GM23338 (cell line): ENCODE measurements around the gene IRAK2. TPM values are rescaled to one million over a fixed set of nuclear protein-coding genes. Genes with fewer than 3 reads are reported as not detected.

ENCODE experiments used
- ATAC-seq: fragments of 200-7000 bp; cut with Tn5 transposase; 3 replicates; pipeline ENCODE4 v1.9.1; 2020
- DNase-seq: peaks from one replicate; pipeline ENCODE4 v3.0.0-alpha.2; 2015; ENCODE audit warnings: low spot score
- H2AFZ ChIP-seq: fragments of 200-600 bp; sonication (generic); 2 replicates; pipeline ENCODE4 v1.8.0; 2016; ENCODE audit warnings: antibody characterized with exemption, mild to moderate bottlenecking, moderate library complexity
- H3F3A ChIP-seq: fragments of 200-600 bp; sonication (generic); replicated peaks from 2 replicates; pipeline ENCODE4 v1.8.0; 2017; ENCODE audit warnings: antibody characterized with exemption, mixed run types, low read depth
- H3K27ac ChIP-seq: fragments of 200-600 bp; sonication (generic); 2 replicates; pipeline ENCODE4 v1.6.1; 2016; ENCODE audit warnings: low read depth
- H3K27me3 ChIP-seq: fragments of 200-600 bp; sonication (generic); 2 replicates; pipeline ENCODE4 v1.8.0; 2016; ENCODE audit warnings: mild to moderate bottlenecking, mixed run types, moderate library complexity; ENCODE audit not compliant: insufficient read depth
- H3K36me3 ChIP-seq: fragments of 200-600 bp; sonication (generic); 2 replicates; pipeline ENCODE4 v1.8.0; 2016; ENCODE audit warnings: mild to moderate bottlenecking; ENCODE audit not compliant: insufficient read depth
- H3K4me1 ChIP-seq: fragments of 200-600 bp; sonication (generic); 2 replicates; pipeline ENCODE4 v1.8.0; 2016; ENCODE audit warnings: mild to moderate bottlenecking, moderate library complexity; ENCODE audit not compliant: insufficient read depth
- H3K4me2 ChIP-seq: fragments of 200-600 bp; sonication (generic); 2 replicates; pipeline ENCODE4 v1.7.1; 2017; ENCODE audit warnings: mixed run types
- H3K4me3 ChIP-seq: fragments of 200-600 bp; sonication (generic); 2 replicates; pipeline ENCODE4 v1.6.1; 2016; ENCODE audit warnings: mixed run types
- H3K79me2 ChIP-seq: fragments of 200-600 bp; sonication (generic); replicated peaks from 2 replicates; pipeline ENCODE4 v1.8.0; 2017; ENCODE audit warnings: mild to moderate bottlenecking; ENCODE audit not compliant: insufficient read depth
- H3K9me2 ChIP-seq: fragments of 200-600 bp; sonication (generic); 2 replicates; pipeline ENCODE4 v1.8.0; 2017; ENCODE audit not compliant: insufficient read depth
- H4K20me1 ChIP-seq: fragments of 200-600 bp; sonication (generic); replicated peaks from 2 replicates; pipeline ENCODE4 v1.8.0; 2017; ENCODE audit warnings: mild to moderate bottlenecking; ENCODE audit not compliant: insufficient read depth
- H3K27ac Mint-ChIP-seq: 2 replicates; pipeline ENCODE4 v1.8.0; 2020; ENCODE audit warnings: inconsistent platforms, mild to moderate bottlenecking, moderate library complexity, mixed read lengths
- H3K27me3 Mint-ChIP-seq: 3 replicates; pipeline ENCODE4 v1.8.0; 2022; ENCODE audit warnings: low read depth, mild to moderate bottlenecking, moderate library complexity, mixed read lengths, inconsistent platforms; ENCODE audit not compliant: insufficient read depth, poor library complexity
- H3K36me3 Mint-ChIP-seq: 3 replicates; pipeline ENCODE4 v1.8.0; 2021; ENCODE audit warnings: low read depth, mild to moderate bottlenecking, inconsistent platforms, moderate library complexity, mixed read lengths
- H3K4me1 Mint-ChIP-seq: 3 replicates; pipeline ENCODE4 v1.8.0; 2020; ENCODE audit warnings: mild to moderate bottlenecking, inconsistent platforms, mixed read lengths
- H3K4me3 Mint-ChIP-seq: 3 replicates; pipeline ENCODE4 v1.8.0; 2021; ENCODE audit warnings: moderate library complexity, mild to moderate bottlenecking, inconsistent platforms, mixed read lengths
- H3K9me3 Mint-ChIP-seq: 3 replicates; pipeline ENCODE4 v1.8.0; 2020; ENCODE audit warnings: moderate library complexity, mild to moderate bottlenecking, inconsistent platforms, mixed read lengths
- CREB1 ChIP-seq: fragments of 250-450 bp; sonication (Bioruptor Pico); IDR thresholded peaks from 2 replicates; pipeline ENCODE4 v1.5.0; 2020; ENCODE audit warnings: low read depth, mild to moderate bottlenecking, moderate library complexity
- CTCF ChIP-seq, 2 experiments: fragments of 200-600 bp in 1 of 2; sonication (generic) in 1 of 2; conservative IDR thresholded peaks; 2 replicates each; pipeline versions ENCODE4 v1.5.1 to v1.6.1; 2016 to 2017; ENCODE audit warnings: antibody characterized with exemption in 2 of 2, low read depth in 2 of 2, mild to moderate bottlenecking in 2 of 2, moderate library complexity in 1 of 2
- ETS1 ChIP-seq: IDR thresholded peaks from 2 replicates; pipeline ENCODE4 v1.6.1; 2016; ENCODE audit warnings: antibody characterized with exemption
- EZH2 ChIP-seq: fragments of 200-600 bp; sonication (generic); IDR thresholded peaks from one replicate; pipeline ENCODE4 v1.8.0; 2017; ENCODE audit warnings: antibody characterized with exemption, mild to moderate bottlenecking, low read depth; ENCODE audit not compliant: unreplicated experiment
- EZH2phosphoT487 ChIP-seq: fragments of 200-600 bp; sonication (generic); IDR thresholded peaks from one replicate; pipeline ENCODE4 v1.8.1; 2018; ENCODE audit warnings: antibody characterized with exemption; ENCODE audit not compliant: unreplicated experiment
- JUNB ChIP-seq: IDR thresholded peaks from one replicate; pipeline ENCODE4 v1.6.1; 2016; ENCODE audit warnings: antibody characterized with exemption; ENCODE audit not compliant: unreplicated experiment
- NANOG ChIP-seq: IDR thresholded peaks from 2 replicates; pipeline ENCODE4 v1.6.1; 2016; ENCODE audit warnings: antibody characterized with exemption, borderline replicate concordance
- POLR2AphosphoS5 ChIP-seq: IDR thresholded peaks from 2 replicates; pipeline ENCODE4 v1.6.1; 2016; ENCODE audit warnings: antibody characterized with exemption, low read depth
- REST ChIP-seq: IDR thresholded peaks from one replicate; pipeline ENCODE4 v1.6.1; 2018; ENCODE audit warnings: antibody characterized with exemption; ENCODE audit not compliant: unreplicated experiment
- STAT1 ChIP-seq: IDR thresholded peaks from one replicate; pipeline ENCODE4 v1.6.1; 2016; ENCODE audit warnings: antibody characterized with exemption; ENCODE audit not compliant: unreplicated experiment
- ZNF114 ChIP-seq: fragments of 250-450 bp; sonication (Bioruptor Pico); IDR thresholded peaks from 2 replicates; pipeline ENCODE4 v1.5.0; 2020; ENCODE audit warnings: mild to moderate bottlenecking, moderate library complexity
- ZNF331 ChIP-seq: fragments of 250-450 bp; sonication (Bioruptor Pico); IDR thresholded peaks from 2 replicates; pipeline ENCODE4 v1.5.0; 2020; ENCODE audit warnings: low read depth, mild to moderate bottlenecking, moderate library complexity
- ZNF462 ChIP-seq: fragments of 250-450 bp; sonication (Bioruptor Pico); IDR thresholded peaks from 2 replicates; pipeline ENCODE4 v1.5.0; 2020; ENCODE audit warnings: mild to moderate bottlenecking, moderate library complexity
- polyA plus RNA-seq: library from polyadenylated mRNA; unstranded; fragments of >200 nt; fragmentation: Nextera tagmentation; extraction: Ambion mirVana; gene quantifications from 2 replicates; pipeline ENCODE4 v1.2.1, GENCODE V29; 2016
- total RNA-seq: library from RNA; depleted of rRNA; stranded (reverse); fragments of >200 nt; shearing (Covaris generic); gene quantifications from 2 replicates; pipeline ENCODE4 v1.2.3, GENCODE V29; 2014

The IRAK2 gene
- total and polyA plus RNA-seq, 2 experiments from 2014 or later, result 0.37 to 1.4 TPM

GRCh38 chr3:10289077-10289476 is 124.4 kb downstream of the IRAK2 start:
- no peak overlapping the region for H3K4me3 Mint-ChIP-seq
- no peaks in the 10 kb centered on the region for H3K79me2 ChIP-seq
- DNase-seq, result no peak

More at GRCh38 chr3:10289077-10289476, 124.4 kb downstream of the IRAK2 start:
- no peak overlapping the region; the same call in 1 of the 2 replicates for H3K27ac Mint-ChIP-seq
- Histone ChIP-seq H3F3A (no peaks in the 10 kb centered on the region), H3K4me1 (peaks cover 8% of the 10 kb centered on the region; the same call in 1 of the 2 replicates), H3K9me2 (no peaks in the 10 kb centered on the region), H2AFZ (no peak overlapping the region), H3K36me3 (0 out of 2 replicates have a peak, but pooled peaks cover 3% of the 10 kb centered on the region), H4K20me1 (no peaks in the 10 kb centered on the region), H3K27ac (no peak overlapping the region), H3K4me3 (no peak overlapping the region), H3K4me2 (no peak overlapping the region), H3K27me3 (no peaks in the 10 kb centered on the region)
- TF ChIP-seq CTCF (conservative IDR thresholded peaks at IDR 0.05; ENCODE audit: low read depth in 2 of 2) (no peak), NANOG (no peak), REST (no peak), ZNF462 (CRISPR knock-in tag) (no peak), STAT1 (no peak), EZH2phosphoT487 (no peak), POLR2AphosphoS5 (no peak), ETS1 (no peak), JUNB (no peak), CREB1 (CRISPR knock-in tag) (no peak), EZH2 (no peak), ZNF114 (CRISPR knock-in tag) (no peak), ZNF331 (no peak)
- peaks cover 3% of the 10 kb centered on the region for H3K27me3 Mint-ChIP-seq
- H3K4me1 Mint-ChIP-seq, result peaks cover 15% of the 10 kb centered on the region
- H3K36me3 Mint-ChIP-seq, result peaks cover 9% of the 10 kb centered on the region
- no peaks in the 10 kb centered on the region; the same call in 2 of the 3 replicates for H3K9me3 Mint-ChIP-seq
- no peak for ATAC-seq
